Measurements from ENCODE around the gene ITGA4.

DNA sequence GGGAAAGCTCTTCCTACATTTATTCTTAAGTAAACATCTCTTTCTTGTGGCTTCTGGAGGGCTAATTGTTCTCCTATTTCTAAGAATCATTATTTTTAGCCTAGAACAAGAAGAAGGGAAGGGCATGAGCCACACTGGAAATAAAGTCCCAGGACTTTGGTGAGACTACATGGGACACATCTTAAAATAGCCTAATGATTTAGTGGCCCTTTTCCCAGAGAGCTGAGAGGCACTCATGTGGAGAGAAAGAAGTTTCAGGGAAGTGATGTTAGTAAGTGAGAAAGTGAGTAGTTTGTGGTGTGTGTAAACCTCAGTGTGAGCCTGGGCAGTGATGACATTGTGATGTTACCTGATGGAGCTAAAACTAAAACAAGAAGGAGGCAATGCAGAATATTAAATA lies 14.6 kb downstream of the ITGA4 start:
- no peak for TF ChIP-seq POLR2A (IDR thresholded peaks at IDR 0.05)
- TF ChIP-seq, protein P1, sequence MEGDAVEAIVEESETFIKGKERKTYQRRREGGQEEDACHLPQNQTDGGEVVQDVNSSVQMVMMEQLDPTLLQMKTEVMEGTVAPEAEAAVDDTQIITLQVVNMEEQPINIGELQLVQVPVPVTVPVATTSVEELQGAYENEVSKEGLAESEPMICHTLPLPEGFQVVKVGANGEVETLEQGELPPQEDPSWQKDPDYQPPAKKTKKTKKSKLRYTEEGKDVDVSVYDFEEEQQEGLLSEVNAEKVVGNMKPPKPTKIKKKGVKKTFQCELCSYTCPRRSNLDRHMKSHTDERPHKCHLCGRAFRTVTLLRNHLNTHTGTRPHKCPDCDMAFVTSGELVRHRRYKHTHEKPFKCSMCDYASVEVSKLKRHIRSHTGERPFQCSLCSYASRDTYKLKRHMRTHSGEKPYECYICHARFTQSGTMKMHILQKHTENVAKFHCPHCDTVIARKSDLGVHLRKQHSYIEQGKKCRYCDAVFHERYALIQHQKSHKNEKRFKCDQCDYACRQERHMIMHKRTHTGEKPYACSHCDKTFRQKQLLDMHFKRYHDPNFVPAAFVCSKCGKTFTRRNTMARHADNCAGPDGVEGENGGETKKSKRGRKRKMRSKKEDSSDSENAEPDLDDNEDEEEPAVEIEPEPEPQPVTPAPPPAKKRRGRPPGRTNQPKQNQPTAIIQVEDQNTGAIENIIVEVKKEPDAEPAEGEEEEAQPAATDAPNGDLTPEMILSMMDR (IDR thresholded peaks at IDR 0.05): no peak

Data from Peyer's patch (tissue), 4 donors.